ENCODE results near the gene GLP2R.
A peak's percentile ranks its signal among the peaks of the same experiment; 100 is the strongest.

Gene GLP2R

GRCh38 chr17:9829343-9829742, 3.6 kb downstream of the GLP2R start:
- DNase-seq (ENCODE audit: low read depth), result no peak
- TF ChIP-seq, protein P1, sequence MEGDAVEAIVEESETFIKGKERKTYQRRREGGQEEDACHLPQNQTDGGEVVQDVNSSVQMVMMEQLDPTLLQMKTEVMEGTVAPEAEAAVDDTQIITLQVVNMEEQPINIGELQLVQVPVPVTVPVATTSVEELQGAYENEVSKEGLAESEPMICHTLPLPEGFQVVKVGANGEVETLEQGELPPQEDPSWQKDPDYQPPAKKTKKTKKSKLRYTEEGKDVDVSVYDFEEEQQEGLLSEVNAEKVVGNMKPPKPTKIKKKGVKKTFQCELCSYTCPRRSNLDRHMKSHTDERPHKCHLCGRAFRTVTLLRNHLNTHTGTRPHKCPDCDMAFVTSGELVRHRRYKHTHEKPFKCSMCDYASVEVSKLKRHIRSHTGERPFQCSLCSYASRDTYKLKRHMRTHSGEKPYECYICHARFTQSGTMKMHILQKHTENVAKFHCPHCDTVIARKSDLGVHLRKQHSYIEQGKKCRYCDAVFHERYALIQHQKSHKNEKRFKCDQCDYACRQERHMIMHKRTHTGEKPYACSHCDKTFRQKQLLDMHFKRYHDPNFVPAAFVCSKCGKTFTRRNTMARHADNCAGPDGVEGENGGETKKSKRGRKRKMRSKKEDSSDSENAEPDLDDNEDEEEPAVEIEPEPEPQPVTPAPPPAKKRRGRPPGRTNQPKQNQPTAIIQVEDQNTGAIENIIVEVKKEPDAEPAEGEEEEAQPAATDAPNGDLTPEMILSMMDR (IDR thresholded peaks at IDR 0.05; ENCODE audit: low read depth, low read length, missing control alignments), result no peak
- no peak overlapping the region for H3K4me3 ChIP-seq (ENCODE audit: low read depth, low read length)
- in situ Hi-C loops (cut with HindIII; ENCODE audit: low sequenced_read_pairs), result loop anchor here (5.0 kb wide), 1 partner anchor 57 kb away; no protein-coding TSS in a partner anchor

GRCh38 chr17:9830711-9831110, 5.0 kb downstream of the GLP2R start:
- DNase-seq (ENCODE audit: low read depth), result no peak
- H3K4me3 ChIP-seq (ENCODE audit: low read depth, low read length), result no peak overlapping the region
- TF ChIP-seq, protein P1 (IDR thresholded peaks at IDR 0.05; ENCODE audit: low read depth, low read length, missing control alignments), result no peak
- in situ Hi-C loops (cut with HindIII; ENCODE audit: low sequenced_read_pairs), result no loop called here

- H3K4me3 ChIP-seq (ENCODE audit: low read depth, low read length), result no peak overlapping the region
- in situ Hi-C loops (cut with HindIII; ENCODE audit: low sequenced_read_pairs), result no loop called here
- TF ChIP-seq, protein P1 (IDR thresholded peaks at IDR 0.05; ENCODE audit: low read depth, low read length, missing control alignments), result no peak
- DNase-seq (ENCODE audit: low read depth), result no peak
These were observed 8.2 kb downstream of the GLP2R start for GRCh38 chr17:9833922-9834321.

GRCh38 chr17:9837551-9838471, 12.1 kb downstream of the GLP2R start:
- TF ChIP-seq, protein P1 (IDR thresholded peaks at IDR 0.05; ENCODE audit: low read depth, low read length, missing control alignments), result no peak
- DNase-seq (ENCODE audit: low read depth), result peak; percentile 38
- in situ Hi-C loops (cut with HindIII; ENCODE audit: low sequenced_read_pairs), result no loop called here
- H3K4me3 ChIP-seq (ENCODE audit: low read depth, low read length), result no peak overlapping the region

GRCh38 chr17:9839433-9839832, 13.7 kb downstream of the GLP2R start:
- TF ChIP-seq, protein P1 (IDR thresholded peaks at IDR 0.05; ENCODE audit: low read depth, low read length, missing control alignments), result peak; percentile 21
- H3K4me3 ChIP-seq (ENCODE audit: low read depth, low read length), result no peak overlapping the region
- DNase-seq (ENCODE audit: low read depth), result no peak
- in situ Hi-C loops (cut with HindIII; ENCODE audit: low sequenced_read_pairs), result no loop called here

GRCh38 chr17:9842057-9842758, 16.5 kb downstream of the GLP2R start:
- TF ChIP-seq, protein P1 (IDR thresholded peaks at IDR 0.05; ENCODE audit: low read depth, low read length, missing control alignments), result no peak
- in situ Hi-C loops (cut with HindIII; ENCODE audit: low sequenced_read_pairs), result no loop called here
- H3K4me3 ChIP-seq (ENCODE audit: low read depth, low read length), result no peak overlapping the region
- peak; percentile 86 for DNase-seq (ENCODE audit: low read depth)

Data from astrocyte of the cerebellum (primary cell).